Memory B cell (primary cell): Measurements from ENCODE around the gene DMRTA2.
A peak's percentile ranks its signal among the peaks of the same experiment; 100 is the strongest.

Experiments
- ATAC-seq: fragments of 150-1000 bp; cut with Tn5 transposase; 2 replicates; pipeline ENCODE4 v1.10.0; 2021; ENCODE audit warnings: low read depth, mild to moderate bottlenecking, moderate library complexity
- DNase-seq, 2 donors: peaks; one replicate each; pipeline ENCODE4 v3.0.0; 2022; ENCODE audit warnings: low spot score in 2 of 2
- H3K27ac Mint-ChIP-seq: one replicate; pipeline ENCODE4 v1.8.0; 2022; ENCODE audit warnings: mild to moderate bottlenecking, moderate library complexity, mixed read lengths
- H3K27me3 Mint-ChIP-seq: one replicate; pipeline ENCODE4 v1.8.0; 2022; ENCODE audit warnings: mixed read lengths
- H3K36me3 Mint-ChIP-seq: one replicate; pipeline ENCODE4 v1.8.0; 2022; ENCODE audit warnings: mild to moderate bottlenecking, mixed read lengths
- H3K4me1 Mint-ChIP-seq: one replicate; pipeline ENCODE4 v1.8.0; 2022; ENCODE audit warnings: mixed read lengths
- H3K4me3 Mint-ChIP-seq: one replicate; pipeline ENCODE4 v1.8.0; 2022; ENCODE audit warnings: mild to moderate bottlenecking, moderate library complexity, mixed read lengths
- H3K9me3 Mint-ChIP-seq: one replicate; pipeline ENCODE4 v1.8.0; 2022; ENCODE audit warnings: mixed read lengths

The DMRTA2 gene

DNA sequence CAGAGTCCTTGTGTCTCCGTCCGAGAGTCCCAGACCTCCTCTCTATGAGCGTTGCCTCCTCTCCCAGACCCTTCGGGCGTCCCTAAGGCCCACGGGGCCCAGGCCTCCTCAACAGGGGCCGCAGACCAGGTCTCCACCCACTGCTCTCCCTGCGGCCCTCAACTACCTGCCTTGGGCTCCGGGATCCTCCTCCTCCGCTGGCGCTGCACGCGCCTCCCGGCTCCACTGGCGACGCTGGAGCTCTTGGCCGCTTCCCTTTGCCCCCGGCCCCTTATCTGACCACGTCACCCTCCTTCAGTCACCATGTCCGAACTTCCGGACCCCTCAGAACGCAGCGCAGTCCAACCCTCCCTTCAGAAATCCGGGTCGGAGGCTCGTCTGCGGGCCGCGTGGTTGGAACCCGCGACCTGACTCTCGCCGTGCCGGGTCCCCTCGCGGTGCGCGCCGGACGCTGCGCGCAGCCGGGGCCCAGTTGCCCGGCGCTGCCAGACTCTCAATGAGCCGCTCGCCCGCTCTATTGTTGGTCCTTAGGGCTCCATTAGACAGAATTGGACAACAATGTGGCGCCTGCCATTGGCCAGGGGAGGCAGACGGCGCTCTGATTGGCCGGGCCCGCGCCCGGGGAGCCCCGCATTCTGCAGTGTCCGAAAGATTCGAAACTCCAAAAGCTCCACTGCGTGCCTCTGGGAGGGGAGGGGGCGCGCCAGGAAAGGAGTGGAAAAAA is at the start of gene DMRTA2:
Gene DMRTA2 (minus strand): TSS at position 498 of the 724 bp plus-strand sequence. CDS start 1,907 bp downstream, outside the sequence.
- H3K27me3 Mint-ChIP-seq = peaks cover 48% of the 10 kb centered on the region
- H3K9me3 Mint-ChIP-seq = no peaks in the 10 kb centered on the region
- no peak for ATAC-seq
- H3K27ac Mint-ChIP-seq = peak within 1 kb of the TSS; percentile 6
- peaks cover 6% of the 10 kb centered on the region for H3K36me3 Mint-ChIP-seq
- peaks cover 20% of the 10 kb centered on the region for H3K4me1 Mint-ChIP-seq
- peak in 1 of 2 donors; percentile 18 for DNase-seq
- peak within 1 kb of the TSS; percentile 63 for H3K4me3 Mint-ChIP-seq

DNA sequence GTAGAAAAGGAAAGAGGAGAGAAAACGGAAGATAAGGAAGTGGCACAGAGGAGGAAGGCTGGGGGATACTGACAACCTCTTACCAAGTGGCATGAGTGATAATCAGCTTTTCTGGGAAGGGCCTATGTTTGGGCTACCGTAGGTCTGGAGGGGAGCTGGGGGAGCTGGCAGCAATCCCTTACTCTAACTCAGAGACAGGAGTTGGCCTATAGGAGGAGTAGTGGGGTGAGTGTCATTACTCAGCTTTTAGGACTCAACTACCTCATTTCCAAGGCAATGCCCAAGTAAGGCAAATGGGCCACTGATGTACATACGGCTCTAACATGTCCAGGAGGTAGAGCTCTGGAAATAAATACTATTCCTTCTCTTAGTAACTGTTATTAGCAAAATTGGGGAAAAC is 48.7 kb upstream of the DMRTA2 start:
- Mint-ChIP-seq H3K27ac (no peak overlapping the region), H3K9me3 (no peaks in the 10 kb centered on the region), H3K27me3 (no peaks in the 10 kb centered on the region)

DNA sequence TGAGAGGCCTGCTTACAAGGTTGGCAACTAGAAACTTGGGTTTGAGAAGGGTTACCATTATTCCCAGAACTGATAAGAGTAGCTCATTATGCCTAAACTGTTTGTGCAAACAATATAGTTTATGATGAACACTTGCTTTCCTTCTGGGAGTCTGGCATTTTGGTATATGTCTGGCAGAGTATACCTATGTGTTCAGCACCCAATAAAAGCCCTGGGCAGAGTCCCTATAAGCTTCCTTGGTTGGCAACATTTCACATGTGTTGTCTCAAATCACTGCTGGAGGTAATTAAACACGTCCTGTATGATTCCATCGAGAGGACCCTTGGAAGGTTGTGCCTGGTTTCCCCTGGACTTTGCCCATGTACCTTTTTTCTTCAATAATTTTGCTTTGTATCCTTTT is 39.7 kb upstream of the DMRTA2 start:
- no peak for ATAC-seq
- Mint-ChIP-seq H3K4me1 (no peaks in the 10 kb centered on the region), H3K4me3 (no peak overlapping the region), H3K27me3 (no peaks in the 10 kb centered on the region), H3K36me3 (peaks cover 9% of the 10 kb centered on the region), H3K27ac (no peak overlapping the region), H3K9me3 (no peaks in the 10 kb centered on the region)
- no peak for DNase-seq

More for the DNA sequence above, 48.7 kb upstream of the DMRTA2 start:
- peaks cover 31% of the 10 kb centered on the region for H3K36me3 Mint-ChIP-seq
- DNase-seq = no peak
- no peaks in the 10 kb centered on the region for H3K4me1 Mint-ChIP-seq
- no peak overlapping the region for H3K4me3 Mint-ChIP-seq
- ATAC-seq = no peak

DNA sequence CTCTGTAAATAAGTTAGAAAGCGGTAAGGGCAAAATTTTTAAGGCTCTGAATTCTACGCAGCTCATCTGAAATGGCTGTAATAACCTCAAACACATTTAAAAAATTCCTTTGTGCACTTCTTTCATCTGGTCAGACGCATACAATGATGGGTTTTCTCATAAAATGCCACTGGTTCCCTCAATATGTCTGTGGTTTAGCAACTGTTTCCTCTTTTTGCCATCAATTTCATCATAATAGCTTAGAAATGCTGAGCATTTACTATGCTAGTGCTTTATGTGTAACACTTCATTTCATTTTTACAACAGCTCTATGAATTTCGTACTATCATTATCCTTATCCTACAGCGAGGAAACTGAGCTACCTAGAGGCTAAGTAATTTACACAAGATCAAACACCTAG is 35.3 kb upstream of the DMRTA2 start:
- no peaks in the 10 kb centered on the region for H3K9me3 Mint-ChIP-seq
- H3K36me3 Mint-ChIP-seq = peaks cover 17% of the 10 kb centered on the region
- H3K27me3 Mint-ChIP-seq = no peaks in the 10 kb centered on the region
- DNase-seq = no peak
- H3K4me3 Mint-ChIP-seq = no peak overlapping the region
- H3K27ac Mint-ChIP-seq = no peak overlapping the region
- no peak for ATAC-seq
- H3K4me1 Mint-ChIP-seq = no peaks in the 10 kb centered on the region

DNA sequence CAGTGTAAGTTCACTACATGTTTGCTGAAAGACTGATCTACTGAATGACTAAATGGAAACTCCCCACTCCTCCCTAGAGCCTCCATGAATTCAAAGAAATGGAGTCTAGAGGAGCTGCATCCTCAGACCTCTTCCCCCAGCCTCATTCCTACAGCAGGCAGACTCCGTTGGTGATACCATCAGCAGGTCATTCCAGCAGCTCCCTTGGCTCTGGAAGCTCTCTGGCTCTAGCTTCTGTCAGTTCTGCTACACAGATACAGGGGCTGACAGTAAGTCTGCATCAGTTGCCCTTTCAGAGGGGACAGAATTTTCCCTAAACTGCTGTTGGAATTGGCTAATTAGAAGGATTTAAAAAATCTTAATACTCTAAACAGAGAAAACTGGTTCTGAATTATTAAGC is 31.7 kb upstream of the DMRTA2 start:
- no peak overlapping the region for H3K27ac Mint-ChIP-seq

DNA sequence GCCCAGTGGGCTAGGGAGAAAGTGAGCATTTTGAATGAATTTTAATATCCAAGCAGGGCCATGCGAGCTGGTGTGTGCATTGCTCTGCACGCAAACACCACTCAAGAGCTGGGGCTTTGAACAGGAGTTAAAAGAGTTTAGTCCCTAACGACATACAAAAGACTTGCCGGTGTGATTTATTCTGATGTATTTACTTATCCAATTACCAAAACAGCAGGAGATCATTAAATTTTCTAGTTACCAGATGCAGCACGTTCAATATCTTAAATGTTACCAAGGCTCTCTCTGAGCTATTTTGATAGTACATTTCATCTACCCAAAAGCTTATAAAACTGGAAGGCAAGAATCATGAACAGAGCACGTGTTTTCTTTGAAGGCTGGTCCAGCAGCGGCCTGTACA is 30.0 kb upstream of the DMRTA2 start:
- Mint-ChIP-seq H3K27me3 (no peaks in the 10 kb centered on the region), H3K4me1 (no peaks in the 10 kb centered on the region)

More for the DNA sequence above, 31.7 kb upstream of the DMRTA2 start:
- Mint-ChIP-seq H3K27me3 (no peaks in the 10 kb centered on the region), H3K4me1 (no peaks in the 10 kb centered on the region), H3K36me3 (peaks cover 21% of the 10 kb centered on the region), H3K4me3 (no peak overlapping the region), H3K9me3 (no peaks in the 10 kb centered on the region)
- DNase-seq (no peak), ATAC-seq (no peak)

DNA sequence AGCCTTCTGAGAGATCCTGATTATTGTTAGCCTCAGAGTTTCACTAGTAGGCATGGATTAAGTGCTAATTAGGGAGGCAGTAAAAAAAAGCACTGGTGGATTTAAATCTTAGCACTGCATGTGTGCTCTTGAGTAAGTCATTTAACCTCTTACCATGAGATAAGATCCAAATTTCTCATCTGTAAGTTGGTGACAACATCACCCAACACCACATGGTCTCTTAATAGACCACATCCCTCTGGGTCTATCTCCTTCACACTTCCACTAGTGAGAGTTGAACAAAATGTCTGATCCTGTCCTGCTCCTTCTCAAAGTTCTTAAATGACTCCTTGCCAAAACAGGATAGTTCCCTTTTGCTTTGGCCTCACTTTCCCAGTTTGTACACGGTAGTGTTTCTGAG is 29.5 kb upstream of the DMRTA2 start:
- no peaks in the 10 kb centered on the region for H3K4me1 Mint-ChIP-seq
- no peak overlapping the region for H3K27ac Mint-ChIP-seq
- no peaks in the 10 kb centered on the region for H3K9me3 Mint-ChIP-seq
- H3K27me3 Mint-ChIP-seq = no peaks in the 10 kb centered on the region
- no peak overlapping the region for H3K4me3 Mint-ChIP-seq
- peaks cover 21% of the 10 kb centered on the region for H3K36me3 Mint-ChIP-seq
- ATAC-seq (no peak), DNase-seq (no peak)

More for the DNA sequence above, 30.0 kb upstream of the DMRTA2 start:
- no peaks in the 10 kb centered on the region for H3K9me3 Mint-ChIP-seq
- DNase-seq (no peak), ATAC-seq (no peak)
- no peak overlapping the region for H3K4me3 Mint-ChIP-seq
- H3K27ac Mint-ChIP-seq = no peak overlapping the region
- H3K36me3 Mint-ChIP-seq = peaks cover 21% of the 10 kb centered on the region

DNA sequence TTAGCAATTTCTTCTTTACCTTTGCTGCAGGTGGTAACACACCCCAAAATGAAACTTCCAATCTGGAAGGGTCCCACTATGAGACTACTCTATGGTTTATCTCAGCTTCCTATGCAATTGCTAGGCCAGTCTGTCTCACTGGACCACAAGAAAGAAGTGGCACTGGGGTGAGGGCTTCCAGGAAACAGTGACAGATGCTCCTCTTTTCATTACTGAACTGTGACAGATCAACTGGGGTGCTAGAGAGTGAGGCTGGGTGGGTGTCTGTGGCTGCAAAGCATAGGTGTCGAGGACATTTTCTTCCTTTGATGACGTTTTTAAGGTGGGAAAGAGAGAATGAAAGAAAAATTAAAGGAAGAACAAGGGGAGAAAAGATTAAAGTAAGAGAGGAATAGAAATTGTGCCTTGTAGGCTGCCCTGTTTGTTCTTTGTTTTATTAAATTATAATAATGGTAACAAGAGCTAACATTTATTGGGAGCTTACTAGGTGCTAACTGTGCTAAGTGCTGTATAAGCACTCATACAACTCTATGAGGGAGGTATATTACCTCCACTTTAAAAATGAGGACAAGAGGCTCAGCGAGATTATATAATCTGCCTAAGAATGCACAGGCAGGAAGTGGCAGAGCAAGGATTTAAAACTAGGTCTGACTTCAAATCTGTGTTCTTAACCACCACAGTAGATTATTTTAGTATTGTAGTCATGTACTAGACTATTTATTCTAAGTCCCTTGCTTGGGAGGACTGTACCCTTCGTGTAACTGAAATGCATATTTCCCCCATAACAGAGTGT is 27.8 kb upstream of the DMRTA2 start:
- Mint-ChIP-seq H3K27me3 (no peaks in the 10 kb centered on the region), H3K9me3 (no peaks in the 10 kb centered on the region), H3K4me3 (no peak overlapping the region), H3K4me1 (no peaks in the 10 kb centered on the region), H3K36me3 (peaks cover 16% of the 10 kb centered on the region), H3K27ac (peak overlapping the region; percentile 5)
- DNase-seq (no peak), ATAC-seq (no peak)

DNA sequence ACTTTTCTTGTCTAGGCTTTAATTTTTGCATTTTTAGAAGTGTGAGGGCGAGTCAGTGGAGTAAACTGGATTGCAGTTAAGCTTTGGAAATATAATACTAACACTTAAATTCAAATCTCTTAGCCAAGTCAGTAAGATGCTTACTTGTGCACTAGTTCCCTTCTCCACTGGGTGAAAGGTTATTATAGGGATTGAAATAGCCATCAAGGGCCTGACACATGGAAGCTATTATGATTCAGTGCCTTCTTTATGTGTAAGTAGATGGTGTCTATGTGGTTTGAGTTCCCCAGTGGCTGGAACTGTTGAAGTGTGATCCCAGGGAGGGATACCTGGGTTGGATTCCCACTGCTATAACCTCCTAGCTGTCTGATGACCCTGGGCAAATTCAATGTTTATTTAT is 24.7 kb upstream of the DMRTA2 start:
- no peaks in the 10 kb centered on the region for H3K9me3 Mint-ChIP-seq

DNA sequence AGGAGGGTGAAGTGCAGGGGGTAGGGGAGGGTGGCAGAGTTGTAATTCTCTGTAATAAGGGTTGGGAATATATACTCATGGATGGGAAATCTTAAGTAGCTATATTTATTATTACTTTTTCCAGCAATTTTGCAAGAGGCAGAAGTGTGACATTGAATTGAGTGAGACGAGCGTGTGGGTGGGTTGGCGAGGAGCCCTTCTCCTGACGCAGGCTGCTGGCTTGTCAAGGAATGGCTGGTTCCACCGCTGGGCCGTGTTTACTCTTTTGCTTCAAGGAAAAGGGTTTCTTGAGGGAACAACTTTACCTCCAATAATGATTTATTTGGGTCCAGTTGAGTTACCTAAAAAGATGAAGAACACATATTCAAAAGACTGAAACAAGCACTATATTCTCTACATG is 17.9 kb upstream of the DMRTA2 start:
- DNase-seq (no peak), ATAC-seq (no peak)
- no peaks in the 10 kb centered on the region for H3K27me3 Mint-ChIP-seq
- no peaks in the 10 kb centered on the region for H3K9me3 Mint-ChIP-seq
- H3K4me1 Mint-ChIP-seq = no peaks in the 10 kb centered on the region
- peaks cover 30% of the 10 kb centered on the region for H3K36me3 Mint-ChIP-seq
- no peak overlapping the region for H3K27ac Mint-ChIP-seq
- no peak overlapping the region for H3K4me3 Mint-ChIP-seq

More for the DNA sequence above, 24.7 kb upstream of the DMRTA2 start:
- Mint-ChIP-seq H3K36me3 (peaks cover 12% of the 10 kb centered on the region), H3K27me3 (no peaks in the 10 kb centered on the region), H3K4me3 (no peak overlapping the region), H3K27ac (no peak overlapping the region), H3K4me1 (no peaks in the 10 kb centered on the region)
- DNase-seq = no peak
- ATAC-seq = no peak

DNA sequence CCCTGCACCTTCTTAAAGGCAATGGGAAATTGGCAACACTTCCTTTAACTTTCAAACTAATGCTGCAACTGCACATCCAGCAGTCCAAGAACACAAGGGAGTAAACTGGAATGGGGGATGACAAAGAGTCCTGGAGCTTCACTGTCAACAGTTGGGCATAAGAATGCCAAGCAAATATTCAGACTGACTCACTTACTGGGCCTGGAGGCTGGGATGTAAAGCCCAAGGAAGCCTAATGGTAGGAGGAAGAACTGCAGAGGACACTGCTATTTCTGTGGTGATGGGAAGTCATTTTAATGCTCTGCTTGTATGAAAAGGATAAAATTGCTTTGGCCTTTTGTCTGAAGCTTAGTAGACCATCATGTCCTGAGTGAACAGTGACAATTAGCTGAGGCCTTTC is 15.7 kb upstream of the DMRTA2 start:
- Mint-ChIP-seq H3K4me3 (no peak overlapping the region), H3K36me3 (peaks cover 30% of the 10 kb centered on the region), H3K4me1 (peaks cover 4% of the 10 kb centered on the region), H3K9me3 (no peaks in the 10 kb centered on the region), H3K27me3 (no peaks in the 10 kb centered on the region), H3K27ac (no peak overlapping the region)
- DNase-seq = no peak
- ATAC-seq = no peak

DNA sequence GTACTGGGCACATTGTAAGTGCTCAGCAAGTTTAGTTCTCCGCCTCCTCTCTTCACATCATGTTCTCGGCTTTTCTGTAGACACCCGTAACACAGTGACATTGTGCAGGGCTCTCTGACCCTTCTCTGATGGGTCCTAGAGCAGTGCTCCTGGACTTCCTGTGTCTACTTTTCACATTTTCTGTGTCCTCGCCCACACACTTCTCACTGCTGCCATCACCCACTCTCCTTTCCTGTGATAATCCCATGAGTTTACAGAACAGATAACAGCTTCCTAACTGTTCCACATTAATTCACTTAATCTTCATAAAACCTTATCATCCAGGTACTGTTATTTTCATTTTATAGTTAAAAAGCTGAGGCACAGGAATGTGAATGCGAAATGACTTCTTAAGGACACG is 13.2 kb upstream of the DMRTA2 start:
- Mint-ChIP-seq H3K4me3 (no peak overlapping the region), H3K9me3 (no peaks in the 10 kb centered on the region), H3K4me1 (peaks cover 4% of the 10 kb centered on the region), H3K27me3 (peaks cover 6% of the 10 kb centered on the region), H3K36me3 (peaks cover 20% of the 10 kb centered on the region), H3K27ac (no peak overlapping the region)
- DNase-seq (no peak), ATAC-seq (no peak)

DNA sequence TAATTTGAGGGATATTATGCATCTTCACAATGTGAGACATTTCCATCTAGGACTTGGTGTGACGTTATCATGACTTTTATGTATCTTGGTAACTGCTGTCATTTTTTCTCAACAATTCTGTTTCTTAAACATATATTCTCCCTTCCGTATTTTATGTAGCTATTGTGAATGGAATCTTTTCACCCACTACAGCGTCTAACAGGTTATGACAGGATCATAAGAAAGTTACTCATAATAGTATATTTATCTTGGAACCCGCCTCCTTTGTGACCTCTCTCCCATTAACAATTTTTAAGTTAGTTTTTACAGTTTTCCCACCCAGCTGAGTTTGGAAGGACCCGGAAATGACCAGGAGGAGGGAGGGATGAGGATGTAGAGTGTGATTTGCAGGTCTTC is 6.8 kb upstream of the DMRTA2 start:
- Mint-ChIP-seq H3K4me1 (peaks cover 6% of the 10 kb centered on the region), H3K27ac (no peak overlapping the region), H3K9me3 (no peaks in the 10 kb centered on the region), H3K4me3 (no peak overlapping the region), H3K36me3 (peaks cover 2% of the 10 kb centered on the region), H3K27me3 (peaks cover 37% of the 10 kb centered on the region)
- ATAC-seq = no peak
- DNase-seq = no peak

DNA sequence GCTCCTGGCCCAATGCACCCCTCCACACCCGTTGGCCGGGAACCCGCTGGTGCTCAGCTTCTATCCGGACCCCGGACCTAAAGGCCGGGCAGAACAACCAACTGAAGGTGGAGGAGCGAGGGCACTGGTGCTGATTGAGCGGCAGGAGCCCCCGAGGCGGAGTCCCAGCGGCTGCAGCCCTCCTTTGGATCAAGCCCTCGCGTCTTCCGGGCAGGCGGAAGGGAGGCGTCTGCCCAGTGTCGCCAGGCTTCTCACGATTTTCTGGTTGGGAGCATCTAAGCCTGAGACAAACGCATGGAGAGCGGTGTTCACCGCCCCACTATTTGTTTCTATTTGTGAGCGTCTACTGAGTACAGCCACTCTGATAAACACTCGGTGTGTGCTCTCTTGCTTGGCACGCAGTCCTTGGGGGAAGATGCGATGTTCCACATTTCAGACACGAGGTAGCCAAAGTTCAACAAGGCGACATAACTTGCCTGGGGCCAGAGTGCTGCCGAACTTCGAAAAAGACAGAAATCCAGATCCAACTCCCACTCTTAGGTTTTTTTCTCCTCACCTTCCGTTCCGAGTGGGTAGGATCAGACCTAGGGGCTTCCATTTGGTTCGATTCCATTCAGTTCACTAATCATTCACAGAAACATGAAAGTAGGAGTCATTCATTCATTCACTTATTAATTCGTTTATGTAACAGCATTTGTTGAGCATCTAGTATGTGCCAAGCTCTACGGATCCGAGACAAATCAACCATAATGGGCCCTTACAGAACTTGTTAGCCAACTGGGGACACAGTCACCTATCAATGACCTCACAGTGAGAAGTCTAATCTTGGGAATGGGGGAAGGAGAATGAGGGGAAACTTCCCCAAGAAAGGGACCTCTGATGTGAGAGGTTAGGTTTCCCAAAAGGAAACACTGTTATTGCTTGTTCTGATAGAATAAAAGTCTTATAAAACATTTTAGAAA is 4.9 kb upstream of the DMRTA2 start:
- DNase-seq (peak in 1 of 2 donors; percentile 17), ATAC-seq (no peak)
- H3K27me3 Mint-ChIP-seq = peaks cover 46% of the 10 kb centered on the region
- H3K27ac Mint-ChIP-seq = peak overlapping the region; percentile 43
- H3K4me1 Mint-ChIP-seq = peaks cover 11% of the 10 kb centered on the region
- no peak overlapping the region for H3K4me3 Mint-ChIP-seq
- peaks cover 2% of the 10 kb centered on the region for H3K36me3 Mint-ChIP-seq
- H3K9me3 Mint-ChIP-seq = no peaks in the 10 kb centered on the region
